IPS DF 4.7 (cell line): ENCODE measurements around the gene MYO7B.
"Not testable (repeated sequence)": the region's sequence is repeated elsewhere in the genome, so short reads cannot be mapped to it uniquely, and the experiment has no call there.

Experiments
- DNase-seq: peaks from one replicate; pipeline ENCODE4 v3.0.0-alpha.2; 2013; ENCODE audit warnings: low spot score; ENCODE audit errors: extremely low read depth

Gene MYO7B

GRCh38 chr2:127551221-127551930 is 15.9 kb downstream of the MYO7B start:
- DNase-seq = no peak

GRCh38 chr2:127552336-127552735 is 16.9 kb downstream of the MYO7B start:
- DNase-seq = no peak

- DNase-seq = no peak
Measured at GRCh38 chr2:127552846-127553245, 17.4 kb downstream of the MYO7B start.

GRCh38 chr2:127558911-127559310 is 23.4 kb downstream of the MYO7B start:
- DNase-seq = no peak

- no peak for DNase-seq
Measured at GRCh38 chr2:127559454-127559853, 24.0 kb downstream of the MYO7B start.

- DNase-seq = no peak
Measured at GRCh38 chr2:127560201-127560930, 24.9 kb downstream of the MYO7B start.

GRCh38 chr2:127560931-127561280 is 25.4 kb downstream of the MYO7B start:
- DNase-seq = no peak

GRCh38 chr2:127561371-127561770 is 25.9 kb downstream of the MYO7B start:
- DNase-seq = no peak

GRCh38 chr2:127562936-127563335 is 27.5 kb downstream of the MYO7B start:
- no peak for DNase-seq

GRCh38 chr2:127563458-127564428 is 28.3 kb downstream of the MYO7B start:
- DNase-seq = no peak

GRCh38 chr2:127564429-127565260 is 29.2 kb downstream of the MYO7B start:
- DNase-seq = no peak

- DNase-seq = no peak
Measured at GRCh38 chr2:127565261-127566138, 30.0 kb downstream of the MYO7B start.

- DNase-seq = no peak
Measured at GRCh38 chr2:127566139-127566417, 30.6 kb downstream of the MYO7B start.

- no peak for DNase-seq
Measured at GRCh38 chr2:127566576-127566975, 31.1 kb downstream of the MYO7B start.

- no peak for DNase-seq
Measured at GRCh38 chr2:127567351-127567854, 31.9 kb downstream of the MYO7B start.

GRCh38 chr2:127568128-127568527 is 32.6 kb downstream of the MYO7B start:
- no peak for DNase-seq

GRCh38 chr2:127569666-127570065 is 34.2 kb downstream of the MYO7B start:
- no peak for DNase-seq

GRCh38 chr2:127570282-127571250 is 35.1 kb downstream of the MYO7B start:
- DNase-seq = no peak

GRCh38 chr2:127572352-127572751 is 36.9 kb downstream of the MYO7B start:
- DNase-seq = not testable (repeated sequence)
